ENCODE data around the gene MYLK. TPM values are rescaled to one million over a fixed set of nuclear protein-coding genes. Genes with fewer than 3 reads are reported as not detected.
"Not testable (repeated sequence)": the region's sequence is repeated elsewhere in the genome, so short reads cannot be mapped to it uniquely, and the experiment has no call there.

Gene MYLK
- total and polyA plus RNA-seq, 7 donors, result 3.2 to 13.7 (median 5.8) TPM

- TF ChIP-seq, protein P1, sequence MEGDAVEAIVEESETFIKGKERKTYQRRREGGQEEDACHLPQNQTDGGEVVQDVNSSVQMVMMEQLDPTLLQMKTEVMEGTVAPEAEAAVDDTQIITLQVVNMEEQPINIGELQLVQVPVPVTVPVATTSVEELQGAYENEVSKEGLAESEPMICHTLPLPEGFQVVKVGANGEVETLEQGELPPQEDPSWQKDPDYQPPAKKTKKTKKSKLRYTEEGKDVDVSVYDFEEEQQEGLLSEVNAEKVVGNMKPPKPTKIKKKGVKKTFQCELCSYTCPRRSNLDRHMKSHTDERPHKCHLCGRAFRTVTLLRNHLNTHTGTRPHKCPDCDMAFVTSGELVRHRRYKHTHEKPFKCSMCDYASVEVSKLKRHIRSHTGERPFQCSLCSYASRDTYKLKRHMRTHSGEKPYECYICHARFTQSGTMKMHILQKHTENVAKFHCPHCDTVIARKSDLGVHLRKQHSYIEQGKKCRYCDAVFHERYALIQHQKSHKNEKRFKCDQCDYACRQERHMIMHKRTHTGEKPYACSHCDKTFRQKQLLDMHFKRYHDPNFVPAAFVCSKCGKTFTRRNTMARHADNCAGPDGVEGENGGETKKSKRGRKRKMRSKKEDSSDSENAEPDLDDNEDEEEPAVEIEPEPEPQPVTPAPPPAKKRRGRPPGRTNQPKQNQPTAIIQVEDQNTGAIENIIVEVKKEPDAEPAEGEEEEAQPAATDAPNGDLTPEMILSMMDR (IDR thresholded peaks at IDR 0.05), result no peak
- Histone ChIP-seq H3K27ac (no peak overlapping the region), H3K36me3 (ENCODE audit: insufficient read depth in 1 of 2, low read depth in 1 of 2) (no peaks in the 10 kb centered on the region), H3K4me3 (no peak overlapping the region), H3K4me1 (no peaks in the 10 kb centered on the region), H3K9me3 (no peaks in the 10 kb centered on the region), H3K27me3 (ENCODE audit: insufficient read depth in 3 of 3, low read length in 2 of 3) (no peaks in the 10 kb centered on the region)
- intact Hi-C loops (cut with DNase I), result no loop called here
- DNase-seq, result no peak
- ATAC-seq, result no peak
- 88 to 91% (median 89%) methylated on average over 4 of the region's 4 CpGs for WGBS, 3 donors
Measured at GRCh38 chr3:123716411-123716810, 167.7 kb downstream of the MYLK start.

DNA sequence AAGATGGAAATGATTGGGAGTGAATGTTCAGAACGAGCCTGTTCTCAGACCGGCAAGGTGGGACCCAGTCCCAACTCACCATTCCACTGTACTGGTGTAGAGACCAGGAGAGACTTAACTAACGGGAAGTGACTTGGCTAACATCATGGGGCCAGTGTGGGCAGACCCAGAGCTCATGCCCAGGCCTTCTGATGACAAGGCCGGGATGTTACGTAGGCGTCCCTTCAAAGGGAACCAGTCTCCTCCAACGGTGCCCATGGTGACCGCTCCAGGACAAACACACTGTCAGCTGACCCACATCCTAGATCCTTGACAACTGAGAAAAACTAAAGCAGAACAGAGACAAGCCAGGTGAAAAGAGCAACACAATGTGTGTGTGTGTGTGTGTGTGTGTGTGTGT is 170.9 kb downstream of the MYLK start:
- Histone ChIP-seq H3K4me1 (no peaks in the 10 kb centered on the region), H3K27me3 (ENCODE audit: insufficient read depth in 3 of 3, low read length in 2 of 3) (no peaks in the 10 kb centered on the region), H3K27ac (no peak overlapping the region), H3K9me3 (no peaks in the 10 kb centered on the region), H3K4me3 (no peak overlapping the region), H3K36me3 (ENCODE audit: insufficient read depth in 1 of 2, low read depth in 1 of 2) (no peaks in the 10 kb centered on the region)
- DNase-seq (no peak), ATAC-seq (no peak)
- WGBS, 3 donors, result 87 to 92% (median 91%) methylated on average over 8 of the region's 8 CpGs
- TF ChIP-seq, protein P1 (IDR thresholded peaks at IDR 0.05), result no peak
- intact Hi-C loops (cut with DNase I), result no loop called here

- 58 to 63% (median 59%) methylated on average over 14 of the region's 14 CpGs for WGBS, 3 donors
- H3K27ac ChIP-seq, result no peak overlapping the region
- intact Hi-C loops (cut with DNase I), result no loop called here
Measured at GRCh38 chr3:123712077-123712860, 171.9 kb downstream of the MYLK start.

GRCh38 chr3:123711356-123711755 is 172.8 kb downstream of the MYLK start:
- Histone ChIP-seq H3K36me3 (ENCODE audit: insufficient read depth in 1 of 2, low read depth in 1 of 2) (no peaks in the 10 kb centered on the region), H3K27me3 (ENCODE audit: insufficient read depth in 3 of 3, low read length in 2 of 3) (no peaks in the 10 kb centered on the region), H3K27ac (no peak overlapping the region), H3K9me3 (no peaks in the 10 kb centered on the region), H3K4me3 (no peak overlapping the region), H3K4me1 (no peaks in the 10 kb centered on the region)
- intact Hi-C loops (cut with DNase I), result no loop called here
- 93 to 96% (median 94%) methylated on average over 3 of the region's 3 CpGs for WGBS, 3 donors
- TF ChIP-seq, protein P1 (IDR thresholded peaks at IDR 0.05), result no peak
- ATAC-seq (no peak), DNase-seq (no peak)

More at GRCh38 chr3:123712077-123712860, 171.9 kb downstream of the MYLK start:
- no peak overlapping the region for H3K4me3 ChIP-seq
- DNase-seq (no peak), ATAC-seq (no peak)
- H3K36me3 ChIP-seq (ENCODE audit: insufficient read depth in 1 of 2, low read depth in 1 of 2), result no peaks in the 10 kb centered on the region
- H3K9me3 ChIP-seq, result no peaks in the 10 kb centered on the region
- TF ChIP-seq, protein P1 (IDR thresholded peaks at IDR 0.05), result no peak
- H3K4me1 ChIP-seq, result no peaks in the 10 kb centered on the region
- no peaks in the 10 kb centered on the region for H3K27me3 ChIP-seq (ENCODE audit: insufficient read depth in 3 of 3, low read length in 2 of 3)

GRCh38 chr3:123708531-123708930 is 175.6 kb downstream of the MYLK start:
- TF ChIP-seq, protein P1 (IDR thresholded peaks at IDR 0.05), result no peak
- ATAC-seq (no peak), DNase-seq (no peak)
- Histone ChIP-seq H3K36me3 (ENCODE audit: insufficient read depth in 1 of 2, low read depth in 1 of 2) (no peaks in the 10 kb centered on the region), H3K27me3 (ENCODE audit: insufficient read depth in 3 of 3, low read length in 2 of 3) (no peaks in the 10 kb centered on the region), H3K4me1 (no peaks in the 10 kb centered on the region), H3K4me3 (no peak overlapping the region), H3K9me3 (no peaks in the 10 kb centered on the region), H3K27ac (no peak overlapping the region)
- 75 to 87% (median 85%) methylated on average over 10 of the region's 10 CpGs for WGBS, 3 donors
- intact Hi-C loops (cut with DNase I), result no loop called here

GRCh38 chr3:123707641-123708040 is 176.5 kb downstream of the MYLK start:
- intact Hi-C loops (cut with DNase I); H3K27ac ChIP-seq; H3K27me3 ChIP-seq (ENCODE audit: insufficient read depth in 3 of 3, low read length in 2 of 3); H3K4me1 ChIP-seq; ATAC-seq; DNase-seq; H3K9me3 ChIP-seq; H3K4me3 ChIP-seq; H3K36me3 ChIP-seq (ENCODE audit: insufficient read depth in 1 of 2, low read depth in 1 of 2): not testable (repeated sequence)
- 77 to 84% (median 79%) methylated on average over 7 of the region's 7 CpGs for WGBS, 3 donors
